PC-9 (cell line): ENCODE measurements around the gene CHURC1. TPM values are rescaled to one million over a fixed set of nuclear protein-coding genes. Genes with fewer than 3 reads are reported as not detected.

ENCODE experiments used
- BruUV-seq: library from RNA; stranded (reverse); fragments of 400-500 nt; replicated peaks from 2 replicates; lab custom pipeline; 2021; lab: Mats Ljungman, UMichigan
- CTCF ChIA-PET: fragments of 300-600 bp; sonication (Branson Sonifier 250); formaldehyde crosslinking; loops from one replicate; lab custom pipeline; 2022; ENCODE audit warnings: antibody characterized with exemption; lab: Charles Lee
- POLR2A ChIA-PET: fragments of 300-600 bp; sonication (Branson Sonifier 250); formaldehyde crosslinking; loops from one replicate; lab custom pipeline; 2022; ENCODE audit warnings: antibody characterized with exemption; ENCODE audit not compliant: unreplicated experiment; lab: Charles Lee
- DNase-seq, 2 experiments: peaks; one replicate each; pipeline versions ENCODE4 v3.0.0 to v3.0.0-alpha.2; 2015 to 2022; ENCODE audit warnings: mixed read lengths in 1 of 2
- H2AFZ ChIP-seq: fragments of 200-600 bp; sonication (generic); 2 replicates; pipeline ENCODE4 v1.8.1; 2017; ENCODE audit warnings: antibody characterized with exemption
- H3F3A ChIP-seq: fragments of 200-600 bp; sonication (generic); 2 replicates; pipeline ENCODE4 v1.8.1; 2017; ENCODE audit warnings: antibody characterized with exemption, mild to moderate bottlenecking, low read depth; ENCODE audit not compliant: insufficient read depth
- H3K27ac ChIP-seq: fragments of 200-600 bp; sonication (generic); 2 replicates; pipeline ENCODE4 v1.6.1; 2016; ENCODE audit warnings: mixed run types
- H3K27me3 ChIP-seq: fragments of 200-600 bp; sonication (generic); 2 replicates; pipeline ENCODE4 v1.6.1; 2016; ENCODE audit warnings: low read depth, mixed run types; ENCODE audit not compliant: insufficient read depth
- H3K36me3 ChIP-seq: fragments of 200-600 bp; sonication (generic); 2 replicates; pipeline ENCODE4 v1.6.1; 2016; ENCODE audit warnings: low read depth, mixed run types
- H3K4me1 ChIP-seq: fragments of 200-600 bp; sonication (generic); replicated peaks from 2 replicates; pipeline ENCODE4 v1.6.1; 2016; ENCODE audit warnings: mixed run types; ENCODE audit not compliant: insufficient read depth
- H3K4me2 ChIP-seq: fragments of 200-600 bp; sonication (generic); 2 replicates; pipeline ENCODE4 v1.6.1; 2017; ENCODE audit warnings: mixed run types
- H3K4me3 ChIP-seq: fragments of 200-600 bp; sonication (generic); 2 replicates; pipeline ENCODE4 v1.6.1; 2016; ENCODE audit warnings: mixed run types
- H3K79me2 ChIP-seq: fragments of 200-600 bp; sonication (generic); 2 replicates; pipeline ENCODE4 v1.6.1; 2017; ENCODE audit warnings: low read depth, mixed run types
- H3K9me2 ChIP-seq: fragments of 200-600 bp; sonication (generic); 2 replicates; pipeline ENCODE4 v1.8.1; 2017; ENCODE audit warnings: mild to moderate bottlenecking; ENCODE audit not compliant: insufficient read depth
- H3K9me3 ChIP-seq: fragments of 200-600 bp; sonication (generic); 2 replicates; pipeline ENCODE4 v1.8.1; 2016; ENCODE audit warnings: low read depth; ENCODE audit not compliant: insufficient read depth
- H4K20me1 ChIP-seq: fragments of 200-600 bp; sonication (generic); 2 replicates; pipeline ENCODE4 v1.8.1; 2017; ENCODE audit not compliant: insufficient read depth
- CTCF ChIP-seq: fragments of 200-600 bp; sonication (generic); conservative IDR thresholded peaks from 2 replicates; pipeline ENCODE4 v1.6.1; 2017; ENCODE audit warnings: mixed run types, antibody characterized with exemption, mild to moderate bottlenecking, moderate library complexity
- EZH2 ChIP-seq: fragments of 200-600 bp; sonication (generic); IDR thresholded peaks from 2 replicates; pipeline ENCODE4 v1.8.0; 2017; ENCODE audit warnings: antibody characterized with exemption, low read depth
- intact Hi-C: fragments of 100-400 bp; cut with micrococcal nuclease; formaldehyde crosslinking; loops from one replicate; pipeline ENCODE4 v1.10.0; 2022; ENCODE audit not compliant: unreplicated experiment
- total RNA-seq: library from RNA; stranded (reverse); gene quantifications from 2 replicates; pipeline ENCODE4 v1.2.3, GENCODE V29; 2021

CHURC1 gene
- total RNA-seq, 1 experiment from 2014 or later, result 91.8 TPM

DNA sequence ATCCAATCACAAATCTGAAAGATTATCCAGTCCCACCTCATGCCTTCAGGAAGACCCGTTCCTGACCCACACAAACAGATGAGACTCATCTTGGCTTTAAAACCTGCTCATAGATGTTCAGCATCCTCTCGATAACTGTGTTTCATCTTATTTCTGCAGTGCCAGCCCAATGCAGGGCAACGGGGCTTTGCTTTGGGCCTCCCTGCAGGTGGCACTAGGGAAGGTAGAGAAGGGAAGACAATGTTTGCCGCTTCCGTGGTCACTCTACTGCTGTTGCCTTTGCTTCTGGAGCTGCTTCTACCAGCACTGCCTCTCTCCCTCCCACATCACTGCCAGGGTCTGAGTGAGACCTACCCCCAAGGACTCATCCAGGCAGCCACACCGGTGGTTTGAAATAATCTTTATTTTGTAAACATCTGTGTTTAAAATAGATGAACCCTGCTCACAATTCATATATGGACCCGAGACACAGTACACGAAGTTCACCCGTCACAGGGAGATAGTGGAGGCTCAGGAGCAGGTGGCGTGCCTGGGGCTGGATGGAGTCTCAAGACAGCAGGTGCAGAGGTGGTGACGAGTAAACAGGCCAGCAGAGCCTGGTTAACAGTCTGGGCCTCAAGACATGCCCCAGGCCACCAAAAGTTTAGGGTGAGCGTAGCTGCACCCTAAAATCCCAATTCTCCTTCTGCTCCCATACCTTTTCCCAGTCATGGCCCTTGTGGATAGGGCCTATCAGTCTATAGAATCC lies 31.4 kb downstream of the CHURC1 start:
- H3K27ac ChIP-seq, result no peak overlapping the region
- H3K4me1 ChIP-seq, result peaks cover 31% of the 10 kb centered on the region
- intact Hi-C loops, result no loop called here
- H3K4me3 ChIP-seq, result no peak overlapping the region
- H3K79me2 ChIP-seq, result peaks cover 20% of the 10 kb centered on the region
- H3F3A ChIP-seq, result peaks cover 10% of the 10 kb centered on the region; the same call in 1 of the 2 replicates
- no peaks in the 10 kb centered on the region for H3K27me3 ChIP-seq
- H3K4me2 ChIP-seq, result no peak overlapping the region
- H2AFZ ChIP-seq, result no peak overlapping the region
- TF ChIP-seq EZH2 (no peak), CTCF (no peak)
- H3K9me3 ChIP-seq, result no peaks in the 10 kb centered on the region
- ChIA-PET POLR2A (no interaction called here), CTCF (no interaction called here)
- no peaks in the 10 kb centered on the region for H4K20me1 ChIP-seq
- no peak for DNase-seq
- no peaks in the 10 kb centered on the region for H3K9me2 ChIP-seq
- H3K36me3 ChIP-seq, result peaks cover 13% of the 10 kb centered on the region
- BruUV-seq, result no TSS peak

DNA sequence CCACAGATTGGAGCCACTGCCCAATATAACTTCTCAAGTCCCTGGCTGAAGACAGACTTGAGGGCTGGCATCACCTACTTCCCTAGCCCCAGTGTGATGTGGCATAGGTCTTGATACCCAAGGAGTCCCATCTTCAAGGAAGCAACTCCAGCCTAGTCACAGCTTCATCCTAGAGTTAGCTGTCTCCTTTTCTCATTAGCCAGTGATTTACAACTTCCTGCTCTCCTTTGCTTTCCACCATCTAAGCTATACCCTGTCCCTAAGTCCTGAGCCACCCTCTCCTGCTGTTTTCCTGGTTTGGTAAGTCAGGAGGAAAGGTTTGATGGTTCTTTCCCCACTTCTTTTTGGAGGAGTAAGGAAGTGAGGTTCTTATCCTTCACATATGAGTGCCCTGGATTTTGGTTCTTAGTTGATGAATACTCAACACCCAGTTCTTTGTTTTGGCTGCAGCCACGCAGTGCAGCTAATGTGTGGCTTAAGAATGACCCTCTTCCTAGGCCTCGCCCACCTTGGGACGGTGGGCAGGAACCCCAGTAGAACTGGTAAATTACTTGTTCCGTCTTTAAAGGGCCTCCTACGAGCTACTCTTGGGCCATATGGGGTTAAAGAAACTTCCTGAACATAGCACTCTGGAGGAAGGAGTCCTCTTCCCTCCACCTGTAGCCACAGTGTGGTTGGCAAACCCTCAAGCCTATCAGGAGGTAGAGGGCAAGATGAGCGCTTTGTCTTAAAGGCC lies 32.2 kb downstream of the CHURC1 start:
- peaks cover 10% of the 10 kb centered on the region; the same call in 1 of the 2 replicates for H3F3A ChIP-seq
- no peak overlapping the region for H3K27ac ChIP-seq
- no peaks in the 10 kb centered on the region for H3K27me3 ChIP-seq
- no peaks in the 10 kb centered on the region for H3K9me3 ChIP-seq
- no peaks in the 10 kb centered on the region for H4K20me1 ChIP-seq
- H3K9me2 ChIP-seq, result no peaks in the 10 kb centered on the region
- peaks cover 14% of the 10 kb centered on the region; the same call in 1 of the 2 replicates for H3K36me3 ChIP-seq
- intact Hi-C loops, result no loop called here
- TF ChIP-seq CTCF, result no peak
- no peak for TF ChIP-seq EZH2
- H3K79me2 ChIP-seq, result peaks cover 11% of the 10 kb centered on the region
- ChIA-PET CTCF (no interaction called here), POLR2A (no interaction called here)
- H3K4me1 ChIP-seq, result peaks cover 22% of the 10 kb centered on the region
- no peak for DNase-seq
- H3K4me3 ChIP-seq, result no peak overlapping the region
- H3K4me2 ChIP-seq, result no peak overlapping the region
- BruUV-seq, result no TSS peak
- H2AFZ ChIP-seq, result no peak overlapping the region

DNA sequence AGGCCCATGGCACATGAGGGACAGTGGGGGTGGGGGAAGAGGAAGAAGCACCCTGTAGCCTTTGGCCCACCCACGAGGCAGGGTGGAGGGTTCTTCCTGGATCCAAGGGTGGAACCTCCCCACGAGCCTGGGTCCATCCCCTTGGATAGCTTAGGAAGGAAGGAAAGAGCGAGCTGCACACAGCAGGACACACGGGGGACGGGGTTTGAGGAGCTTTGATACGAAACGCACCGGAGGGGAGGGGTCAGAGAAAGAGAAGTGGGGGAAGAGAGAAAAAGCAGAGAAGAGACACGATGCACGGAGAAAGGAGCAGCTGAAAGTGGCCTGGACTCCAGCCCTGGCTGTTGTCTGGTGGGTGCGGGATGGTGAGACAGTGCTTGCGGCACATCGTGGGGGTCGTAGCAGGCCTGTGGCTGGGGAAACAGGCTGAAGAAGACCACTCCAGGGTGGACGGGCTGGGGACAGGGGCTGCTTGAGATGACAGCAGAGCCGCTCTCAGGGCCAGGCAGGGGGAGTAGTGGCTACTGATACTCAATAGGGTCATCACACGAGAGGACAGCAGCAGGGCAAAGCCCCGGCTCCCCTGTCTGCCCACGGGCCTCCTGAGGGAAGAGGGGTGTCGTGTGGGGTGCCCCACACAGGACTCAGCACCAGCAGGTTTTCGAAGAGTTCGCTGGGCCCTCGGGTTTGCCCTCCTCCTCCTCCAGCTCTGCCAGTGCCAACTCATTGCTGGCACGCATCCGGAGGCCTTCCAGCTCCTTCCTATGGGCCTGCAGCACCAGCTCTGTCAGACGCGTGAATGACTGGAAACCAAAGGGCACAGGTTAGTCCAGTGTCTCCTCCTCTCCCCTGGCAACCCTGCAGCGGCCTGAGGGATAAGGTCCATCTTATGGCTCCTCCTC lies 33.7 kb downstream of the CHURC1 start:
- peaks cover 13% of the 10 kb centered on the region for H3K4me1 ChIP-seq
- H4K20me1 ChIP-seq, result no peaks in the 10 kb centered on the region
- TF ChIP-seq CTCF (no peak), EZH2 (no peak)
- DNase-seq, result no peak
- H3K27me3 ChIP-seq, result no peaks in the 10 kb centered on the region
- H3K9me3 ChIP-seq, result no peaks in the 10 kb centered on the region
- H3K36me3 ChIP-seq, result peaks cover 22% of the 10 kb centered on the region; the same call in 1 of the 2 replicates
- H3F3A ChIP-seq, result peaks cover 9% of the 10 kb centered on the region; the same call in 1 of the 2 replicates
- no peak overlapping the region for H3K27ac ChIP-seq
- BruUV-seq, result TSS peak; percentile 0
- CTCF ChIA-PET, result no interaction called here
- no peak overlapping the region for H3K4me3 ChIP-seq
- H2AFZ ChIP-seq, result no peak overlapping the region
- POLR2A ChIA-PET, result interaction anchor here (0.6 kb wide), 1 partner anchor 72 kb away, joined by 4 read pairs; no protein-coding TSS in a partner anchor
- no peak overlapping the region for H3K4me2 ChIP-seq
- intact Hi-C loops, result no loop called here
- H3K9me2 ChIP-seq, result no peaks in the 10 kb centered on the region
- no peaks in the 10 kb centered on the region for H3K79me2 ChIP-seq
